ENCODE data around the gene SYCN.

SYCN gene

GRCh38 chr19:39167461-39168257 lies 36.4 kb downstream of the SYCN start:
- Histone ChIP-seq H3K4me1 (ENCODE audit: control insufficient read depth in 1 of 2, insufficient read depth in 2 of 2, low read length in 2 of 2) (peaks cover 0 to 16% of the 10 kb centered on the region in 2 donors), H3K27ac (ENCODE audit: low read length) (no peak overlapping the region), H3K4me3 (ENCODE audit: low read depth in 1 of 2, low read length in 2 of 2) (no peak overlapping the region), H3K9me3 (ENCODE audit: control insufficient read depth in 1 of 2, low read length in 2 of 2) (no peaks in the 10 kb centered on the region), H3K27me3 (ENCODE audit: low read depth, low read length) (no peaks in the 10 kb centered on the region), H3K36me3 (ENCODE audit: control insufficient read depth in 1 of 2, insufficient read depth in 2 of 2, low read length in 2 of 2) (peaks cover 0 to 26% of the 10 kb centered on the region in 2 donors)

GRCh38 chr19:39166571-39167391 lies 37.3 kb downstream of the SYCN start:
- Histone ChIP-seq H3K4me3 (ENCODE audit: low read depth in 1 of 2, low read length in 2 of 2) (no peak overlapping the region), H3K4me1 (ENCODE audit: control insufficient read depth in 1 of 2, insufficient read depth in 2 of 2, low read length in 2 of 2) (peaks cover 0 to 16% of the 10 kb centered on the region in 2 donors), H3K27ac (ENCODE audit: low read length) (no peak overlapping the region), H3K9me3 (ENCODE audit: control insufficient read depth in 1 of 2, low read length in 2 of 2) (no peaks in the 10 kb centered on the region), H3K36me3 (ENCODE audit: control insufficient read depth in 1 of 2, insufficient read depth in 2 of 2, low read length in 2 of 2) (peaks cover 0 to 21% of the 10 kb centered on the region in 2 donors), H3K27me3 (ENCODE audit: low read depth, low read length) (no peaks in the 10 kb centered on the region)

GRCh38 chr19:39165857-39166256 lies 38.2 kb downstream of the SYCN start:
- Histone ChIP-seq H3K36me3 (ENCODE audit: control insufficient read depth in 1 of 2, insufficient read depth in 2 of 2, low read length in 2 of 2) (peaks cover 0 to 13% of the 10 kb centered on the region in 2 donors), H3K4me1 (ENCODE audit: control insufficient read depth in 1 of 2, insufficient read depth in 2 of 2, low read length in 2 of 2) (peaks cover 0 to 21% of the 10 kb centered on the region in 2 donors), H3K9me3 (ENCODE audit: control insufficient read depth in 1 of 2, low read length in 2 of 2) (no peaks in the 10 kb centered on the region), H3K27ac (ENCODE audit: low read length) (no peak overlapping the region), H3K4me3 (ENCODE audit: low read depth in 1 of 2, low read length in 2 of 2) (no peak overlapping the region), H3K27me3 (ENCODE audit: low read depth, low read length) (no peaks in the 10 kb centered on the region)

GRCh38 chr19:39164289-39164688 lies 39.8 kb downstream of the SYCN start:
- no peak overlapping the region for H3K27ac ChIP-seq (ENCODE audit: low read length)
- H3K27me3 ChIP-seq (ENCODE audit: low read depth, low read length), result no peaks in the 10 kb centered on the region
- H3K36me3 ChIP-seq (ENCODE audit: control insufficient read depth in 1 of 2, insufficient read depth in 2 of 2, low read length in 2 of 2), result peaks cover 0 to 4% of the 10 kb centered on the region in 2 donors
- peaks cover 3 to 32% of the 10 kb centered on the region in 2 donors for H3K4me1 ChIP-seq (ENCODE audit: control insufficient read depth in 1 of 2, insufficient read depth in 2 of 2, low read length in 2 of 2)
- no peaks in the 10 kb centered on the region for H3K9me3 ChIP-seq (ENCODE audit: control insufficient read depth in 1 of 2, low read length in 2 of 2)
- no peak overlapping the region for H3K4me3 ChIP-seq (ENCODE audit: low read depth in 1 of 2, low read length in 2 of 2)

- no peak overlapping the region for H3K4me3 ChIP-seq (ENCODE audit: low read depth in 1 of 2, low read length in 2 of 2)
- H3K4me1 ChIP-seq (ENCODE audit: control insufficient read depth in 1 of 2, insufficient read depth in 2 of 2, low read length in 2 of 2), result peaks cover 5 to 33% of the 10 kb centered on the region in 2 donors
- no peaks in the 10 kb centered on the region for H3K27me3 ChIP-seq (ENCODE audit: low read depth, low read length)
- H3K36me3 ChIP-seq (ENCODE audit: control insufficient read depth in 1 of 2, insufficient read depth in 2 of 2, low read length in 2 of 2), result peaks cover 0 to 4% of the 10 kb centered on the region in 2 donors
- no peaks in the 10 kb centered on the region for H3K9me3 ChIP-seq (ENCODE audit: control insufficient read depth in 1 of 2, low read length in 2 of 2)
- no peak overlapping the region for H3K27ac ChIP-seq (ENCODE audit: low read length)
Observed at GRCh38 chr19:39163621-39164020, 40.4 kb downstream of the SYCN start.

- H3K27me3 ChIP-seq (ENCODE audit: low read depth, low read length), result no peaks in the 10 kb centered on the region
- no peak overlapping the region for H3K4me3 ChIP-seq (ENCODE audit: low read depth in 1 of 2, low read length in 2 of 2)
- H3K4me1 ChIP-seq (ENCODE audit: control insufficient read depth in 1 of 2, insufficient read depth in 2 of 2, low read length in 2 of 2), result peaks cover 6 to 44% of the 10 kb centered on the region in 2 donors
- no peaks in the 10 kb centered on the region for H3K9me3 ChIP-seq (ENCODE audit: control insufficient read depth in 1 of 2, low read length in 2 of 2)
- H3K27ac ChIP-seq (ENCODE audit: low read length), result no peak overlapping the region
- peaks cover 0 to 4% of the 10 kb centered on the region in 2 donors for H3K36me3 ChIP-seq (ENCODE audit: control insufficient read depth in 1 of 2, insufficient read depth in 2 of 2, low read length in 2 of 2)
Observed at GRCh38 chr19:39162441-39163043, 41.5 kb downstream of the SYCN start.

GRCh38 chr19:39160889-39161672 lies 43.0 kb downstream of the SYCN start:
- Histone ChIP-seq H3K4me1 (ENCODE audit: control insufficient read depth in 1 of 2, insufficient read depth in 2 of 2, low read length in 2 of 2) (peaks cover 10 to 45% of the 10 kb centered on the region in 2 donors), H3K4me3 (ENCODE audit: low read depth in 1 of 2, low read length in 2 of 2) (no peak overlapping the region), H3K9me3 (ENCODE audit: control insufficient read depth in 1 of 2, low read length in 2 of 2) (no peaks in the 10 kb centered on the region), H3K27me3 (ENCODE audit: low read depth, low read length) (no peaks in the 10 kb centered on the region), H3K27ac (ENCODE audit: low read length) (no peak overlapping the region), H3K36me3 (ENCODE audit: control insufficient read depth in 1 of 2, insufficient read depth in 2 of 2, low read length in 2 of 2) (peaks cover 0 to 4% of the 10 kb centered on the region in 2 donors)

- H3K36me3 ChIP-seq (ENCODE audit: control insufficient read depth in 1 of 2, insufficient read depth in 2 of 2, low read length in 2 of 2), result peaks cover 0 to 4% of the 10 kb centered on the region in 2 donors
Observed at GRCh38 chr19:39160523-39160861, 43.6 kb downstream of the SYCN start.

GRCh38 chr19:39158646-39159260 lies 45.3 kb downstream of the SYCN start:
- Histone ChIP-seq H3K4me1 (ENCODE audit: control insufficient read depth in 1 of 2, insufficient read depth in 2 of 2, low read length in 2 of 2) (peaks cover 10 to 57% of the 10 kb centered on the region in 2 donors), H3K27ac (ENCODE audit: low read length) (no peak overlapping the region), H3K27me3 (ENCODE audit: low read depth, low read length) (no peaks in the 10 kb centered on the region), H3K4me3 (ENCODE audit: low read depth in 1 of 2, low read length in 2 of 2) (no peak overlapping the region), H3K9me3 (ENCODE audit: control insufficient read depth in 1 of 2, low read length in 2 of 2) (no peaks in the 10 kb centered on the region), H3K36me3 (ENCODE audit: control insufficient read depth in 1 of 2, insufficient read depth in 2 of 2, low read length in 2 of 2) (peaks cover 0 to 4% of the 10 kb centered on the region in 2 donors)

More at GRCh38 chr19:39160523-39160861, 43.6 kb downstream of the SYCN start:
- Histone ChIP-seq H3K9me3 (ENCODE audit: control insufficient read depth in 1 of 2, low read length in 2 of 2) (no peaks in the 10 kb centered on the region), H3K4me3 (ENCODE audit: low read depth in 1 of 2, low read length in 2 of 2) (no peak overlapping the region), H3K4me1 (ENCODE audit: control insufficient read depth in 1 of 2, insufficient read depth in 2 of 2, low read length in 2 of 2) (peaks cover 10 to 51% of the 10 kb centered on the region in 2 donors), H3K27ac (ENCODE audit: low read length) (no peak overlapping the region), H3K27me3 (ENCODE audit: low read depth, low read length) (no peaks in the 10 kb centered on the region)

- no peaks in the 10 kb centered on the region for H3K9me3 ChIP-seq (ENCODE audit: control insufficient read depth in 1 of 2, low read length in 2 of 2)
- peak overlapping the region in 1 of 2 donors; percentile 45 for H3K4me3 ChIP-seq (ENCODE audit: low read depth in 1 of 2, low read length in 2 of 2)
- H3K36me3 ChIP-seq (ENCODE audit: control insufficient read depth in 1 of 2, insufficient read depth in 2 of 2, low read length in 2 of 2), result peaks cover 0 to 4% of the 10 kb centered on the region in 2 donors
- H3K4me1 ChIP-seq (ENCODE audit: control insufficient read depth in 1 of 2, insufficient read depth in 2 of 2, low read length in 2 of 2), result peaks cover 10 to 57% of the 10 kb centered on the region in 2 donors
- H3K27me3 ChIP-seq (ENCODE audit: low read depth, low read length), result no peaks in the 10 kb centered on the region
- H3K27ac ChIP-seq (ENCODE audit: low read length), result no peak overlapping the region
Observed at GRCh38 chr19:39157997-39158389, 46.1 kb downstream of the SYCN start.
